ENCODE measurements around the gene DNMBP.
"Not testable (repeated sequence)": the region's sequence is repeated elsewhere in the genome, so short reads cannot be mapped to it uniquely, and the experiment has no call there.

Gene DNMBP

GRCh38 chr10:99985637-99986036 lies 24.1 kb downstream of the DNMBP start:
- H3K27me3 ChIP-seq (replicated peaks in 2 of 5; ENCODE audit: control insufficient read depth in 4 of 5, insufficient read depth in 5 of 5, low read length in 4 of 5); H3K4me3 ChIP-seq (ENCODE audit: control insufficient read depth in 1 of 7, extremely low read depth in 1 of 7, insufficient read depth in 4 of 7, low read depth in 2 of 7, low read length in 6 of 7); POLR2A ChIA-PET; DNase-seq; H3K36me3 ChIP-seq (ENCODE audit: control insufficient read depth in 4 of 4, insufficient read depth in 4 of 4, low read length in 3 of 4); H3K9me3 ChIP-seq (ENCODE audit: control extremely low read depth in 1 of 5, control insufficient read depth in 4 of 5, insufficient read depth in 2 of 5, low read depth in 1 of 5, low read length in 4 of 5); H3K27ac ChIP-seq (ENCODE audit: insufficient read depth in 1 of 2, low read depth in 1 of 2, low read length in 2 of 2, poor library complexity in 1 of 2, severe bottlenecking in 2 of 2): not testable (repeated sequence)
- H3K4me1 ChIP-seq (ENCODE audit: control extremely low read depth in 1 of 4, control insufficient read depth in 4 of 4, insufficient read depth in 4 of 4, low read length in 3 of 4), result peaks cover 0 to 16% (median 4%) of the 10 kb centered on the region in 4 experiments
- CTCF ChIA-PET, result interaction anchor here (0.8 to 0.9 kb wide), 2 partner anchors 12 to 15 kb away, joined by 3 read pairs; no protein-coding TSS in a partner anchor
- WGBS (ENCODE audit: insufficient coverage), result no CpG with 5 or more reads among the region's 5 CpGs

GRCh38 chr10:99984211-99985034 lies 25.3 kb downstream of the DNMBP start:
- 89% methylated on average over 4 of the region's 5 CpGs for WGBS (ENCODE audit: insufficient coverage)
- Histone ChIP-seq H3K4me1 (ENCODE audit: control extremely low read depth in 1 of 4, control insufficient read depth in 4 of 4, insufficient read depth in 4 of 4, low read length in 3 of 4) (peaks cover 0 to 16% (median 4%) of the 10 kb centered on the region in 4 experiments), H3K36me3 (ENCODE audit: control insufficient read depth in 4 of 4, insufficient read depth in 4 of 4, low read length in 3 of 4) (peaks cover 0 to 2% (median 0%) of the 10 kb centered on the region in 4 experiments), H3K27ac (ENCODE audit: insufficient read depth in 1 of 2, low read depth in 1 of 2, low read length in 2 of 2, poor library complexity in 1 of 2, severe bottlenecking in 2 of 2) (no peak overlapping the region), H3K9me3 (ENCODE audit: control extremely low read depth in 1 of 5, control insufficient read depth in 4 of 5, insufficient read depth in 2 of 5, low read depth in 1 of 5, low read length in 4 of 5) (no peaks in the 10 kb centered on the region), H3K27me3 (replicated peaks in 2 of 5; ENCODE audit: control insufficient read depth in 4 of 5, insufficient read depth in 5 of 5, low read length in 4 of 5) (no peaks in the 10 kb centered on the region), H3K4me3 (ENCODE audit: control insufficient read depth in 1 of 7, extremely low read depth in 1 of 7, insufficient read depth in 4 of 7, low read depth in 2 of 7, low read length in 6 of 7) (no peak overlapping the region)
- CTCF ChIA-PET, result interaction anchor here (1.2 to 2.0 kb wide), 3 partner anchors 9 to 118 kb away, joined by 4 to 10 read pairs (median 7); no protein-coding TSS in a partner anchor
- POLR2A ChIA-PET, result no interaction called here
- no peak for DNase-seq

GRCh38 chr10:99983280-99983988 lies 26.3 kb downstream of the DNMBP start:
- Histone ChIP-seq H3K9me3 (ENCODE audit: control extremely low read depth in 1 of 5, control insufficient read depth in 4 of 5, insufficient read depth in 2 of 5, low read depth in 1 of 5, low read length in 4 of 5) (no peaks in the 10 kb centered on the region), H3K27me3 (replicated peaks in 2 of 5; ENCODE audit: control insufficient read depth in 4 of 5, insufficient read depth in 5 of 5, low read length in 4 of 5) (no peaks in the 10 kb centered on the region), H3K4me1 (ENCODE audit: control extremely low read depth in 1 of 4, control insufficient read depth in 4 of 4, insufficient read depth in 4 of 4, low read length in 3 of 4) (peaks cover 0 to 16% (median 4%) of the 10 kb centered on the region in 4 experiments), H3K27ac (ENCODE audit: insufficient read depth in 1 of 2, low read depth in 1 of 2, low read length in 2 of 2, poor library complexity in 1 of 2, severe bottlenecking in 2 of 2) (no peak overlapping the region), H3K36me3 (ENCODE audit: control insufficient read depth in 4 of 4, insufficient read depth in 4 of 4, low read length in 3 of 4) (no peaks in the 10 kb centered on the region), H3K4me3 (ENCODE audit: control insufficient read depth in 1 of 7, extremely low read depth in 1 of 7, insufficient read depth in 4 of 7, low read depth in 2 of 7, low read length in 6 of 7) (no peak overlapping the region)
- CTCF ChIA-PET, result interaction anchor here (0.8 to 2.0 kb wide), 6 partner anchors 10 to 119 kb away, joined by 4 to 10 read pairs (median 4); no protein-coding TSS in a partner anchor
- DNase-seq, result no peak
- POLR2A ChIA-PET, result no interaction called here
- WGBS (ENCODE audit: insufficient coverage), result 75% methylated on average over 13 of the region's 16 CpGs

GRCh38 chr10:99982728-99983127 lies 27.0 kb downstream of the DNMBP start:
- 96% methylated on average over 5 of the region's 5 CpGs for WGBS (ENCODE audit: insufficient coverage)
- Histone ChIP-seq H3K36me3 (ENCODE audit: control insufficient read depth in 4 of 4, insufficient read depth in 4 of 4, low read length in 3 of 4) (no peaks in the 10 kb centered on the region), H3K4me3 (ENCODE audit: control insufficient read depth in 1 of 7, extremely low read depth in 1 of 7, insufficient read depth in 4 of 7, low read depth in 2 of 7, low read length in 6 of 7) (no peak overlapping the region), H3K4me1 (ENCODE audit: control extremely low read depth in 1 of 4, control insufficient read depth in 4 of 4, insufficient read depth in 4 of 4, low read length in 3 of 4) (peaks cover 0 to 16% (median 4%) of the 10 kb centered on the region in 4 experiments), H3K27ac (ENCODE audit: insufficient read depth in 1 of 2, low read depth in 1 of 2, low read length in 2 of 2, poor library complexity in 1 of 2, severe bottlenecking in 2 of 2) (no peak overlapping the region), H3K27me3 (replicated peaks in 2 of 5; ENCODE audit: control insufficient read depth in 4 of 5, insufficient read depth in 5 of 5, low read length in 4 of 5) (no peaks in the 10 kb centered on the region), H3K9me3 (ENCODE audit: control extremely low read depth in 1 of 5, control insufficient read depth in 4 of 5, insufficient read depth in 2 of 5, low read depth in 1 of 5, low read length in 4 of 5) (no peaks in the 10 kb centered on the region)
- ChIA-PET POLR2A (no interaction called here), CTCF (interaction anchor here (0.6 to 2.0 kb wide), 6 partner anchors 11 to 196 kb away, joined by 3 to 10 read pairs (median 4); no protein-coding TSS in a partner anchor)
- no peak for DNase-seq

- peaks cover 0 to 16% (median 4%) of the 10 kb centered on the region in 4 experiments for H3K4me1 ChIP-seq (ENCODE audit: control extremely low read depth in 1 of 4, control insufficient read depth in 4 of 4, insufficient read depth in 4 of 4, low read length in 3 of 4)
- CTCF ChIA-PET, result interaction anchor here (0.6 to 1.2 kb wide), 3 partner anchors 28 to 197 kb away, joined by 3 to 5 read pairs (median 4); partner anchors contain the start of gene DNMBP
- POLR2A ChIA-PET, result no interaction called here
- no peaks in the 10 kb centered on the region for H3K36me3 ChIP-seq (ENCODE audit: control insufficient read depth in 4 of 4, insufficient read depth in 4 of 4, low read length in 3 of 4)
- 94% methylated on average over 5 of the region's 6 CpGs for WGBS (ENCODE audit: insufficient coverage)
- H3K4me3 ChIP-seq (ENCODE audit: control insufficient read depth in 1 of 7, extremely low read depth in 1 of 7, insufficient read depth in 4 of 7, low read depth in 2 of 7, low read length in 6 of 7), result no peak overlapping the region
- no peak for DNase-seq
- no peak overlapping the region for H3K27ac ChIP-seq (ENCODE audit: insufficient read depth in 1 of 2, low read depth in 1 of 2, low read length in 2 of 2, poor library complexity in 1 of 2, severe bottlenecking in 2 of 2)
- no peaks in the 10 kb centered on the region for H3K27me3 ChIP-seq (replicated peaks in 2 of 5; ENCODE audit: control insufficient read depth in 4 of 5, insufficient read depth in 5 of 5, low read length in 4 of 5)
- no peaks in the 10 kb centered on the region for H3K9me3 ChIP-seq (ENCODE audit: control extremely low read depth in 1 of 5, control insufficient read depth in 4 of 5, insufficient read depth in 2 of 5, low read depth in 1 of 5, low read length in 4 of 5)
These were observed 28.1 kb downstream of the DNMBP start for GRCh38 chr10:99981581-99982199.

GRCh38 chr10:99979066-99979685 lies 30.6 kb downstream of the DNMBP start:
- no peaks in the 10 kb centered on the region for H3K9me3 ChIP-seq (ENCODE audit: control extremely low read depth in 1 of 5, control insufficient read depth in 4 of 5, insufficient read depth in 2 of 5, low read depth in 1 of 5, low read length in 4 of 5)
- POLR2A ChIA-PET, result no interaction called here
- 100% methylated on average over 3 of the region's 5 CpGs for WGBS (ENCODE audit: insufficient coverage)
- CTCF ChIA-PET, result interaction anchor here (1.3 to 1.5 kb wide), 2 partner anchors 40 to 48 kb away, joined by 3 read pairs; no protein-coding TSS in a partner anchor
- no peak overlapping the region for H3K4me3 ChIP-seq (ENCODE audit: control insufficient read depth in 1 of 7, extremely low read depth in 1 of 7, insufficient read depth in 4 of 7, low read depth in 2 of 7, low read length in 6 of 7)
- H3K4me1 ChIP-seq (ENCODE audit: control extremely low read depth in 1 of 4, control insufficient read depth in 4 of 4, insufficient read depth in 4 of 4, low read length in 3 of 4), result peaks cover 0 to 28% (median 6%) of the 10 kb centered on the region in 4 experiments
- H3K36me3 ChIP-seq (ENCODE audit: control insufficient read depth in 4 of 4, insufficient read depth in 4 of 4, low read length in 3 of 4), result no peaks in the 10 kb centered on the region
- H3K27ac ChIP-seq (ENCODE audit: insufficient read depth in 1 of 2, low read depth in 1 of 2, low read length in 2 of 2, poor library complexity in 1 of 2, severe bottlenecking in 2 of 2), result no peak overlapping the region
- H3K27me3 ChIP-seq (replicated peaks in 2 of 5; ENCODE audit: control insufficient read depth in 4 of 5, insufficient read depth in 5 of 5, low read length in 4 of 5), result no peaks in the 10 kb centered on the region
- no peak for DNase-seq

All from common myeloid progenitor, CD34-positive (primary cell).